IPS-18a (cell line): ENCODE data around the gene CTXN3.

Source experiments
- H3K27ac ChIP-seq: one replicate; pipeline ENCODE4 v1.5.1; 2013; ENCODE audit warnings: low read length
- H3K27me3 ChIP-seq: one replicate; pipeline ENCODE4 v1.6.1; 2013; ENCODE audit warnings: mild to moderate bottlenecking, low read length; ENCODE audit not compliant: control insufficient read depth, insufficient read depth
- H3K36me3 ChIP-seq: one replicate; pipeline ENCODE4 v1.6.1; 2013; ENCODE audit warnings: low read depth, low read length; ENCODE audit not compliant: control insufficient read depth
- H3K4me1 ChIP-seq: one replicate; pipeline ENCODE4 v1.6.1; 2013; ENCODE audit warnings: low read depth, low read length; ENCODE audit not compliant: control insufficient read depth
- H3K4me3 ChIP-seq: one replicate; pipeline ENCODE4 v1.5.1; 2013; ENCODE audit warnings: low read length
- H3K9ac ChIP-seq: one replicate; pipeline ENCODE4 v1.6.1; 2013; ENCODE audit warnings: mild to moderate bottlenecking, low read length, moderate library complexity
- H3K9me3 ChIP-seq: one replicate; pipeline ENCODE4 v1.6.1; 2013; ENCODE audit warnings: low read depth, low read length; ENCODE audit not compliant: control insufficient read depth

Gene CTXN3

DNA sequence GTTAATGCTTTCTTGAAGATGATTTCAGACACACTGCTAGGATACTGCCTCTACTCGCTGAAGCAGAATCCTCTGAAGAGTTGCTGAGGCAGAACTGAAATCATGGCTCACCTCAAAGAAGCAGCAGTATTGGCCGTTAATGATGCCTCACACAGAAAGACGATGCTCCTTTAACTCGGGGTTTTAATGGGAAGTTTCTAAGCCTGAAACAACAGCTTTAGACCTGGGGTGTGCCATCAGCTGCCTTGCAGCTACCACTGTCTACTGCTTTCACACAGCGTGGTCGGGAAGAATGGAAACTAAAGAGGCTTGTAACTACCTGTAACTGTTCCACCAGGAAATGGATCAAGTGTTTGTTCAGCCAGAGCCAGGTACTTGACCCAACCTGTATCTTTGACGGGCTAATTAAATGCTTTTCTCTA lies at the start of gene CTXN3:
Gene CTXN3 (plus strand): TSS at position 65 of the 422 bp plus-strand sequence. CDS start 8,440 bp downstream, outside the sequence.
- Histone ChIP-seq H3K27me3 (no peaks in the 10 kb centered on the region), H3K27ac (no peak within 1 kb of the TSS), H3K9ac (no peak within 1 kb of the TSS), H3K4me1 (peaks cover 24% of the 10 kb centered on the region), H3K9me3 (no peaks in the 10 kb centered on the region), H3K4me3 (no peak within 1 kb of the TSS), H3K36me3 (no peaks in the 10 kb centered on the region)

DNA sequence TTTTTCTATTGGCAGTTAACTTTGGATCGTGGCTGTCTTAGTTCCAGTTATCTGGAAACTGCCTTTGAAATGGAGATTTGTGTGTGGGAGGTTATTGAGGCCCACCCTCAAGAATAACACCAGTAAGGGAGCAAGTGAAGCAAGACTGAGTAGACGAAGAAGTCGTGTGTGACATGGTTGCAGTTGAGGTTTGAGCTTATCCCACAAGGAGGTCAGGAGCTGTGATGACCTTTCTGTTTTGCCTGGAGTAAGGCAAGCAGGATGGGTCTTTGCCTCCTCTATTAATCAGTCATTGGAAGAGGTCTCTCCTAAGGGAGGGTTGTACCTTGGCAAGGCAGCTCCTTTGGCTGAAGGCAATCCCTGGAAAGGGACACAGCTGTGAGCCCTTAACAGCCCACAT lies 49.6 kb upstream of the CTXN3 start:
- no peak overlapping the region for H3K27ac ChIP-seq
- peaks cover 11% of the 10 kb centered on the region for H3K4me1 ChIP-seq

GRCh38 chr5:127599847-127600246 lies 49.0 kb upstream of the CTXN3 start:
- H3K9me3 ChIP-seq: no peaks in the 10 kb centered on the region
- no peaks in the 10 kb centered on the region for H3K36me3 ChIP-seq
- H3K27ac ChIP-seq: no peak overlapping the region
- no peaks in the 10 kb centered on the region for H3K27me3 ChIP-seq
- H3K9ac ChIP-seq: no peak overlapping the region
- no peak overlapping the region for H3K4me3 ChIP-seq
- peaks cover 11% of the 10 kb centered on the region for H3K4me1 ChIP-seq

More for the DNA sequence above, 49.6 kb upstream of the CTXN3 start:
- H3K4me3 ChIP-seq: no peak overlapping the region
- H3K9me3 ChIP-seq: no peaks in the 10 kb centered on the region
- no peak overlapping the region for H3K9ac ChIP-seq
- no peaks in the 10 kb centered on the region for H3K27me3 ChIP-seq
- H3K36me3 ChIP-seq: no peaks in the 10 kb centered on the region

DNA sequence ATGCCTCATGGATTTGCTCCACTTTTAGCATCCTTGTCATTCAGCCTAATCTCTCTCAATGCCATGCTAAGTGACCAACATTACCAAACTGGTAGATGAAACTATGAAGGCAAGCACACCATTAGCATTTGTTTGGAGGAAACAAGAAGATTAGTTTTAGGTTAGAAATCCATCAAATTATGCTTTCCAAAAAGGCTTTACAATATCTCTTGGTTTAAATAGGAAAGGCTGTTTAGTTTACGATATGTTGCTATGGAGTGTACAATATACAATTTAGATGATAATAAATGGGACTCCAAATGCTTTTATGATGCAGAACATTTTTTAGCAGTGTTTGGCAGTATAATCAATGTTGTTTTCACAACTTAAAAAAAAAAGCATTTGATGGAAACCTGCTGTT lies 47.8 kb upstream of the CTXN3 start:
- Histone ChIP-seq H3K27me3 (no peaks in the 10 kb centered on the region), H3K9me3 (no peaks in the 10 kb centered on the region), H3K36me3 (no peaks in the 10 kb centered on the region), H3K9ac (no peak overlapping the region), H3K4me3 (no peak overlapping the region), H3K4me1 (peaks cover 11% of the 10 kb centered on the region), H3K27ac (no peak overlapping the region)

GRCh38 chr5:127601601-127602000 lies 47.3 kb upstream of the CTXN3 start:
- peaks cover 11% of the 10 kb centered on the region for H3K4me1 ChIP-seq
- H3K9me3 ChIP-seq: no peaks in the 10 kb centered on the region
- no peaks in the 10 kb centered on the region for H3K36me3 ChIP-seq
- H3K9ac ChIP-seq: no peak overlapping the region
- no peak overlapping the region for H3K4me3 ChIP-seq
- H3K27ac ChIP-seq: no peak overlapping the region
- H3K27me3 ChIP-seq: no peaks in the 10 kb centered on the region

DNA sequence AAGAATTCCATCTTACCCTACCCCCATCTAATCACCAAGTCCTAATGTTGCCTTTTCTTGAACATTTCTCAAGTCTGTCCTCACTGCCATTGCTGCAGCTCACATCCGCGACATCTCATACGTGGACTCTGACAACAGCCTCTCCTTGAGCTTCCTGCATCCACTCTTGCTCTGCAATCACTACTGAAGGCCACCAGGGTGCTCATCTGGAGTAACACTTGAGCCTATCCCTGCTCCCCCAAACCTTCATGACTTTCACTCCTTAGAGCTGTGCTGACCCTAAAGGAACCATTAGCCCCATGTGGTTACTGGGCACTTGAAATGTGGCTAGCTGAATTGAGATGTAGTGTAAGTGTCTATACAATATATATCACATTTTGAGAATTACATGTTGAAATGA lies 46.4 kb upstream of the CTXN3 start:
- Histone ChIP-seq H3K4me3 (no peak overlapping the region), H3K9ac (no peak overlapping the region), H3K4me1 (peaks cover 11% of the 10 kb centered on the region), H3K27ac (no peak overlapping the region), H3K36me3 (no peaks in the 10 kb centered on the region), H3K27me3 (no peaks in the 10 kb centered on the region), H3K9me3 (no peaks in the 10 kb centered on the region)

- no peaks in the 10 kb centered on the region for H3K27me3 ChIP-seq
- H3K4me1 ChIP-seq: peaks cover 11% of the 10 kb centered on the region
- H3K36me3 ChIP-seq: no peaks in the 10 kb centered on the region
- H3K9ac ChIP-seq: no peak overlapping the region
- no peak overlapping the region for H3K4me3 ChIP-seq
- H3K9me3 ChIP-seq: no peaks in the 10 kb centered on the region
- no peak overlapping the region for H3K27ac ChIP-seq
These were observed 45.7 kb upstream of the CTXN3 start for GRCh38 chr5:127602896-127603844.

- Histone ChIP-seq H3K9ac (no peak overlapping the region), H3K4me1 (peaks cover 8% of the 10 kb centered on the region), H3K9me3 (no peaks in the 10 kb centered on the region), H3K27ac (no peak overlapping the region), H3K36me3 (no peaks in the 10 kb centered on the region), H3K27me3 (no peaks in the 10 kb centered on the region), H3K4me3 (no peak overlapping the region)
These were observed 40.7 kb upstream of the CTXN3 start for GRCh38 chr5:127608077-127608660.

DNA sequence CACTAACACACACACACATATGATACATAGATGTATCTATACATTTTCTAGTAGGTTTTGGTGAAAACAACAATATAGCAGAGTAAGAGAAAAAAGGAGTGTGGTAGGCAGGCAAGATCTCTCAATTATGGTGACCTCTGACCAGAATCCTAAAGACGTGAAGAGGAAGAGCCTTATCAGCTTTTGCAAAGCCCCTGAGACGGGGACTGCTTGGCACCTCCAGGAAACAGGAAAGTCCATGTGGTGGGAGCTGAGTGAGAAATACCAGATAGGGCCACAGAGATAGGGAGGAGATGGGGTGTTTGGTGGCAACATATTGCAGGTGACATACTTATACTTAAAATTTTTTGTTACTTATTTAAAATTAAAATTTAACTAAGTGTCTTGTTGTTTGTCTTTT lies 39.9 kb upstream of the CTXN3 start:
- no peak overlapping the region for H3K4me3 ChIP-seq
- no peaks in the 10 kb centered on the region for H3K9me3 ChIP-seq
- H3K27me3 ChIP-seq: no peaks in the 10 kb centered on the region
- no peaks in the 10 kb centered on the region for H3K4me1 ChIP-seq
- H3K27ac ChIP-seq: no peak overlapping the region
- no peaks in the 10 kb centered on the region for H3K36me3 ChIP-seq
- no peak overlapping the region for H3K9ac ChIP-seq

- Histone ChIP-seq H3K27me3 (no peaks in the 10 kb centered on the region), H3K9ac (no peak overlapping the region), H3K4me3 (no peak overlapping the region), H3K27ac (no peak overlapping the region), H3K9me3 (no peaks in the 10 kb centered on the region), H3K4me1 (no peaks in the 10 kb centered on the region), H3K36me3 (no peaks in the 10 kb centered on the region)
These were observed 38.9 kb upstream of the CTXN3 start for GRCh38 chr5:127609957-127610356.

DNA sequence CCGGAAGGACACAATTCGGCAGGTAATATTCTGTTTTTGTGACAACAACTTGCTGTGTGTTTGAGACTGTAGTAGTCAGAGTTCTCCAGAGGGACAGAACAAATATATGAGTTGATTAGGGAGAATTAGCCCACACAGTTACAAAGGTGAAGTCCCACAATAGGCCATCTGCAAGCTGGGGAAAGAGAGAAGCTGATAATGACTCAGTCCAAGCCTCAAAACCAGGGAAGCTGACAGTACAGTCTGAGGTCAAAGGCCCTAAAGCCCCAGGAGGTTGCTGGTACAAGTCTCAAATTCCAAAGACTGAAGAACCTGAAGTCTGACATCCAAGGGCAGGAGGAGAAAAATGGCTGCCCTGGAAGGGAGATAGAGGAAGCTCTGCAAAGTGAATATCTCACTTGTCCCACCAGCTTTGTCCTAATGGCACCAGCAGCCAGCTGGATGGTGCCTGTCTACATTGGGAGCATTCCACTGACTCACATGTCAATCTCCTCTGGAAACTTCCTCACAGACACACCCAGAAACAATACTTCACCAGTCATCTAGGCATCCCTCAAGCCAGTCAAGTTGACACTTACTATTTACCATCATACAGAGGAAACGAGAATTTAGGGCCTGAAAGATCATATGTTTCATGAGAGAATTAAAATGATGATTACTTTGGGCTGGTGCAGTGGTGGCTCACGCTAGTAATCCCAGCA lies 36.3 kb upstream of the CTXN3 start:
- no peak overlapping the region for H3K4me3 ChIP-seq
- H3K27ac ChIP-seq: no peak overlapping the region
- peaks cover 10% of the 10 kb centered on the region for H3K4me1 ChIP-seq
- H3K27me3 ChIP-seq: no peaks in the 10 kb centered on the region
- H3K36me3 ChIP-seq: no peaks in the 10 kb centered on the region
- H3K9me3 ChIP-seq: no peaks in the 10 kb centered on the region
- no peak overlapping the region for H3K9ac ChIP-seq
